ENCODE data around the gene IQCH.
"Not testable (repeated sequence)": the region's sequence is repeated elsewhere in the genome, so short reads cannot be mapped to it uniquely, and the experiment has no call there.

The IQCH gene

DNA sequence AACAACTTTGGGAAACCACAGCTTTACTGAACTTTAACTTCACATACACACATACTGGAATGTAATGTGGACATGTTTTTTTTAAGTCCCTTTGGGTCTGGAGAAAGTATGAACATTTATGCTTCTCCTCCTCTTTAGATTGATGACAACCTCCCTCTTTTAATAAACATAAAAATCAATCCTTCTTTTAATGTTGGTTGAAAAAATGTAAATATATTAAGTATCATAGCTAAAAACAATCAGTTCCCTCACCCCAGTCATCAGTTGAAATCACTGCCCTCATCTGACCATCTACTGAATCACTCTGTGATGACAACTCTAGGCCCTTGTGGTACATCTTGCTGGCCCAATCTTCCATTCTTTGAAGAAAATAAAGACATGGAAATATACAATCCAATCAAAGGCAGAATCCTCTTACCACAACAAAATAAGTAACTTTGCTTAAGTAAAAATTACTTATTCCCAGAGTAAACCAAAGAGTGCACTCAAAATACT, 6.5 kb upstream of the IQCH start:
- DNase-seq, result no peak

GRCh38 chr15:67249830-67250229, 4.8 kb upstream of the IQCH start:
- DNase-seq, result no peak

DNA sequence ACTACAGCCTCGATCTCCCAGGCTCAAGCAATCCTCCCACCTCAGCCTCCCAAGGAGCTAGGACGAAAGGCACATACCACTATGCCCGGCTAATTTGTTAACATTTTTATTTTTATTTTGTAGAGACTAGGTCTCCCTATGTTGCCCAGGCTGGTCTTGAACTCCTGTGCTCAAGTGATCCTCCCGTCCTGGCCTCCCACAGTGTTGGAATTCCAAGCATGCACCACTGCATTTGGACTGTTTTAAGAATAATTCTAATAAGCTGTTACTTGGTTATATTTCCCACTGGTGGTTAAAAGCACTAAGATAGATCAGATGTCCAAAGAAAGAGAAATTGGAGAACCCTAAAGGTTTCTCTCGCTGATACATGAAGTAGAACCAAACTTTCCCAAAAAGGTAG, 3.3 kb upstream of the IQCH start:
- no peak for DNase-seq

GRCh38 chr15:67253101-67253500, 1.5 kb upstream of the IQCH start:
- DNase-seq, result no peak

GRCh38 chr15:67253549-67254237, 893 bp upstream of the IQCH start:
- DNase-seq, result no peak

DNA sequence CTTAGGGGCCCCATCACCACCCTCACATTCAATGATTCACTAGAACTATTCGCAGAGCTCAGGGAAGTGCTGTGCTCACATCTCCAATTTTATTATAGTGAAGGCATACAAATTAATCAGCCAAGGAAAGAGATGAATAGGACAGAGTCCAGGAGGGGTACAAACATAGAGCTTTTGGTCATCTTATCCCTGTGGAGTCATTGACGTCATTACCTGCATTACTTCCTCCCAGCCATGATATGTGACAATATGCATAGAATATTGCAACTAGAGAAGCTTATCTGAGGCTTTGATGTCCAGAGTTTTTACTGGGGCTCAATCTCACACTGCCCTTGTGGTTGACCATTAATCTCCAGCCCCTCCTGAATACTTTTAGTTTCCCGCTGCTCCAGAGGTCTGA, 1.5 kb downstream of the IQCH start:
- DNase-seq, result no peak

- not testable (repeated sequence) for DNase-seq
Measured at GRCh38 chr15:67258412-67258811, 3.8 kb downstream of the IQCH start.

GRCh38 chr15:67259379-67259778, 4.8 kb downstream of the IQCH start:
- no peak for DNase-seq

DNA sequence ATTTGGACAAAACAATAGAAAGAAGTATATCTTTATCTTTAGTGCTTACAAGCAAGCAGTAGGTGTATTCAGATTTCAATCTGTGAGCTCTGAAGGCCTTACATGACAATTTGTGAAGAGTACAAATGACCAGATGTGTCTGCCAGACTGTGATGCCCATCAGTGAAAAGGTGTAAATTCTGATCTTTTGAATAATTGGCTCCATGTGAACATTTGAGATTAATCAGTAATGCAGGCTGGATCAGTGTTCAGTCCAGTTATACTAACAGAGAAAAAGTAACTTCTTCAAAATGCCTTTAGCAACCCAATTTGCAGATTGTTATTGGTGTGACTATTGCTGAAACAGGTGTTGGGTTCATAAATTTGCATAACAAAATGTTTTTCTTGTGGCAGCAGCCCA, 5.2 kb downstream of the IQCH start:
- no peak for DNase-seq

GRCh38 chr15:67266870-67267269, 12.3 kb downstream of the IQCH start:
- no peak for DNase-seq

GRCh38 chr15:67267440-67267839, 12.9 kb downstream of the IQCH start:
- DNase-seq, result no peak

- no peak for DNase-seq
Measured at GRCh38 chr15:67267951-67268941, 13.7 kb downstream of the IQCH start.

- no peak for DNase-seq
Measured at GRCh38 chr15:67274236-67274635, 19.6 kb downstream of the IQCH start.

GRCh38 chr15:67276666-67277065, 22.1 kb downstream of the IQCH start:
- no peak for DNase-seq

- no peak for DNase-seq
Measured at GRCh38 chr15:67280217-67280616, 25.6 kb downstream of the IQCH start.

GRCh38 chr15:67281714-67282113, 27.1 kb downstream of the IQCH start:
- no peak for DNase-seq

DNA sequence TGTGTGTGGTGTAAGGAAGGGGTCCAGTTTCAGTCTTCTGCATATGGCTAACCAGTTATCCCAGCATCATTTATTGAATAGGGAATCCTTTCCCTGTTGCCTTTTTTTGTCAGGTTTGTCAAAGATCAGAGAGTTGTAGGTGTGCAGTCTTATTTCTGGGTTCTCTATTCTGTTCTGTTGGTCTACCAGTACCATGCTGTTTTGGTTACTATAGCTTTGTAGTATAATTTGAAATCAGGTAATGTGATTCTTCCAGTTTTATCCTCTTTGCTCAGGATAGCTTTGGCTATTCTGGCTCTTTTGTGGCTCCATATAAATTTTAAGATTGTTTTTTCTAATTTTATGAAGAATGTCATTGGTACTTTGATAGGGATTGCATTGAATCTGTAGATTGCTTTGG, 31.0 kb downstream of the IQCH start:
- not testable (repeated sequence) for DNase-seq

DNA sequence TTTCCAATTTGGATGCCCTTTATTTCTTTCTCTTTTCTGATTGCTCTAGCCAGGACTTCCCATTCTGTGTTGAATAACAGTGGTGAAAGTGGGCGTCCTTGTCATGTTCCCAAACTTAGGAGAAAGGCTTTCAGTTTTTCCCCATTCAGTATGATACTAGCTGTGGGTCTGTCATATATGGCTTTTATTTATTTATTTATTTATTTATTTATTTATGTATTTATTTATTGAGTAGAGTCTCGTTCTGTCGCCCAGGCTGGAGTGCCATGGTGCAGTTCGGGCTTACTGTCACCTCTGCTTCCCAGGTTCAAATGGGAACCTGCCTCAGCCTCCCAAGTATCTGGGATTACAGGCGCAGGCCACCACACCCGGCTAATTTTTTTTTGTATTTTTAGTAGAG, 31.8 kb downstream of the IQCH start:
- DNase-seq, result not testable (repeated sequence)

GRCh38 chr15:67290319-67290718, 35.7 kb downstream of the IQCH start:
- DNase-seq, result no peak

GRCh38 chr15:67296188-67296587, 41.6 kb downstream of the IQCH start:
- no peak for DNase-seq

DNA sequence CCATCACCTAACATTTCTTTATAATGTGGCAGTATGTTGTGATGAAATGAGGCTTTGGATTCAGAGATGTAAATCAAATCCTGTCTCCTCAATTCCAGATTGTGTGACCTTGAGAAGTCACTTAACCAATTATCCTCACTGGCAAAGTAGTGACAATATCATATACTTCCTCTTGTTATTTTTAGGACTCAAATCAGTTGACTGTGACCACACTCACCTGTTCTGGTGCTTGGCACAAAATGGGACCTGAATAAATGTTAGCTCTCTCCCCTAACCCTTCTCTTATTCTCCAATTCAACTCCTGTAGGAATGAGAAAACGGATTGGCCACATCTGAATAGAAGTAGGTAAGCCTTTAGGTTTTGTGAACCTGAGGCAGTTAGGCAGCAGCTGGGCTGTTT, 42.1 kb downstream of the IQCH start:
- DNase-seq, result no peak

GRCh38 chr15:67300266-67301025, 45.9 kb downstream of the IQCH start:
- no peak for DNase-seq
